ENCODE data around the gene LHFPL2.

LHFPL2 gene

GRCh38 chr5:78655746-78656290, 7.2 kb upstream of the LHFPL2 start:
- Mint-ChIP-seq H3K27me3 (ENCODE audit: low read depth) (peaks cover 53% of the 10 kb centered on the region), H3K4me3 (no peak overlapping the region), H3K27ac (no peak overlapping the region), H3K36me3 (ENCODE audit: low read depth) (no peaks in the 10 kb centered on the region), H3K4me1 (ENCODE audit: low read depth) (no peaks in the 10 kb centered on the region), H3K9me3 (no peaks in the 10 kb centered on the region)

- Mint-ChIP-seq H3K27ac (no peak overlapping the region), H3K4me1 (ENCODE audit: low read depth) (peaks cover 6% of the 10 kb centered on the region), H3K9me3 (no peaks in the 10 kb centered on the region), H3K4me3 (no peak overlapping the region), H3K27me3 (ENCODE audit: low read depth) (peaks cover 53% of the 10 kb centered on the region), H3K36me3 (ENCODE audit: low read depth) (peaks cover 2% of the 10 kb centered on the region)
Measured at GRCh38 chr5:78654386-78654785, 5.8 kb upstream of the LHFPL2 start.

GRCh38 chr5:78653681-78654366, 5.3 kb upstream of the LHFPL2 start:
- Mint-ChIP-seq H3K9me3 (no peaks in the 10 kb centered on the region), H3K4me1 (ENCODE audit: low read depth) (peaks cover 6% of the 10 kb centered on the region), H3K36me3 (ENCODE audit: low read depth) (peaks cover 2% of the 10 kb centered on the region), H3K27me3 (ENCODE audit: low read depth) (peaks cover 54% of the 10 kb centered on the region), H3K27ac (no peak overlapping the region), H3K4me3 (no peak overlapping the region)

GRCh38 chr5:78653031-78653430, 4.5 kb upstream of the LHFPL2 start:
- Mint-ChIP-seq H3K36me3 (ENCODE audit: low read depth) (peaks cover 2% of the 10 kb centered on the region), H3K27me3 (ENCODE audit: low read depth) (peaks cover 47% of the 10 kb centered on the region), H3K9me3 (no peaks in the 10 kb centered on the region), H3K27ac (no peak overlapping the region), H3K4me3 (no peak overlapping the region), H3K4me1 (ENCODE audit: low read depth) (peaks cover 6% of the 10 kb centered on the region)

- Mint-ChIP-seq H3K36me3 (ENCODE audit: low read depth) (peaks cover 2% of the 10 kb centered on the region), H3K27me3 (ENCODE audit: low read depth) (peaks cover 49% of the 10 kb centered on the region), H3K9me3 (no peaks in the 10 kb centered on the region), H3K27ac (no peak overlapping the region), H3K4me1 (ENCODE audit: low read depth) (peaks cover 12% of the 10 kb centered on the region), H3K4me3 (no peak overlapping the region)
Measured at GRCh38 chr5:78651468-78651867, 2.9 kb upstream of the LHFPL2 start.

GRCh38 chr5:78650531-78650930, 2.0 kb upstream of the LHFPL2 start:
- no peak overlapping the region for H3K4me3 Mint-ChIP-seq
- peaks cover 2% of the 10 kb centered on the region for H3K36me3 Mint-ChIP-seq (ENCODE audit: low read depth)
- no peaks in the 10 kb centered on the region for H3K9me3 Mint-ChIP-seq
- peaks cover 12% of the 10 kb centered on the region for H3K4me1 Mint-ChIP-seq (ENCODE audit: low read depth)
- H3K27me3 Mint-ChIP-seq (ENCODE audit: low read depth): peaks cover 52% of the 10 kb centered on the region
- no peak overlapping the region for H3K27ac Mint-ChIP-seq

- Mint-ChIP-seq H3K4me1 (ENCODE audit: low read depth) (peaks cover 12% of the 10 kb centered on the region), H3K27ac (peak overlapping the region; percentile 28), H3K9me3 (no peaks in the 10 kb centered on the region), H3K27me3 (ENCODE audit: low read depth) (peaks cover 56% of the 10 kb centered on the region), H3K4me3 (peak overlapping the region; percentile 70), H3K36me3 (ENCODE audit: low read depth) (peaks cover 2% of the 10 kb centered on the region)
Measured at GRCh38 chr5:78649861-78650496, 1.4 kb upstream of the LHFPL2 start.

GRCh38 chr5:78649211-78649695, 681 bp upstream of the LHFPL2 start:
- H3K4me1 Mint-ChIP-seq (ENCODE audit: low read depth): peaks cover 12% of the 10 kb centered on the region
- no peaks in the 10 kb centered on the region for H3K9me3 Mint-ChIP-seq
- H3K27me3 Mint-ChIP-seq (ENCODE audit: low read depth): peaks cover 57% of the 10 kb centered on the region
- H3K27ac Mint-ChIP-seq: no peak overlapping the region
- H3K4me3 Mint-ChIP-seq: no peak overlapping the region
- peaks cover 2% of the 10 kb centered on the region for H3K36me3 Mint-ChIP-seq (ENCODE audit: low read depth)

GRCh38 chr5:78647838-78648358, 674 bp downstream of the LHFPL2 start:
- peaks cover 55% of the 10 kb centered on the region for H3K27me3 Mint-ChIP-seq (ENCODE audit: low read depth)
- peaks cover 12% of the 10 kb centered on the region for H3K4me1 Mint-ChIP-seq (ENCODE audit: low read depth)
- H3K4me3 Mint-ChIP-seq: peak overlapping the region; percentile 66
- no peaks in the 10 kb centered on the region for H3K9me3 Mint-ChIP-seq
- H3K36me3 Mint-ChIP-seq (ENCODE audit: low read depth): peaks cover 2% of the 10 kb centered on the region
- no peak overlapping the region for H3K27ac Mint-ChIP-seq

- Mint-ChIP-seq H3K36me3 (ENCODE audit: low read depth) (peaks cover 2% of the 10 kb centered on the region), H3K4me3 (peak overlapping the region; percentile 66), H3K27ac (no peak overlapping the region), H3K27me3 (ENCODE audit: low read depth) (peaks cover 53% of the 10 kb centered on the region), H3K4me1 (ENCODE audit: low read depth) (peaks cover 12% of the 10 kb centered on the region), H3K9me3 (no peaks in the 10 kb centered on the region)
Measured at GRCh38 chr5:78647351-78647818, 1.2 kb downstream of the LHFPL2 start.

- Mint-ChIP-seq H3K27ac (no peak overlapping the region), H3K36me3 (ENCODE audit: low read depth) (peaks cover 2% of the 10 kb centered on the region), H3K4me3 (no peak overlapping the region), H3K27me3 (ENCODE audit: low read depth) (peaks cover 39% of the 10 kb centered on the region), H3K4me1 (ENCODE audit: low read depth) (peaks cover 8% of the 10 kb centered on the region), H3K9me3 (no peaks in the 10 kb centered on the region)
Measured at GRCh38 chr5:78644741-78645300, 3.8 kb downstream of the LHFPL2 start.

- Mint-ChIP-seq H3K27ac (no peak overlapping the region), H3K36me3 (ENCODE audit: low read depth) (no peaks in the 10 kb centered on the region), H3K4me3 (no peak overlapping the region), H3K27me3 (ENCODE audit: low read depth) (peaks cover 38% of the 10 kb centered on the region), H3K9me3 (no peaks in the 10 kb centered on the region), H3K4me1 (ENCODE audit: low read depth) (peaks cover 6% of the 10 kb centered on the region)
Measured at GRCh38 chr5:78644129-78644528, 4.4 kb downstream of the LHFPL2 start.

- no peak overlapping the region for H3K27ac Mint-ChIP-seq
Measured at GRCh38 chr5:78642701-78643100, 5.9 kb downstream of the LHFPL2 start.

GRCh38 chr5:78640662-78641474, 7.7 kb downstream of the LHFPL2 start:
- no peaks in the 10 kb centered on the region for H3K36me3 Mint-ChIP-seq (ENCODE audit: low read depth)
- H3K27ac Mint-ChIP-seq: no peak overlapping the region
- no peaks in the 10 kb centered on the region for H3K9me3 Mint-ChIP-seq
- H3K4me3 Mint-ChIP-seq: no peak overlapping the region
- peaks cover 22% of the 10 kb centered on the region for H3K27me3 Mint-ChIP-seq (ENCODE audit: low read depth)
- H3K4me1 Mint-ChIP-seq (ENCODE audit: low read depth): no peaks in the 10 kb centered on the region

More at GRCh38 chr5:78642701-78643100, 5.9 kb downstream of the LHFPL2 start:
- Mint-ChIP-seq H3K9me3 (no peaks in the 10 kb centered on the region), H3K4me3 (no peak overlapping the region), H3K27me3 (ENCODE audit: low read depth) (peaks cover 39% of the 10 kb centered on the region), H3K36me3 (ENCODE audit: low read depth) (no peaks in the 10 kb centered on the region), H3K4me1 (ENCODE audit: low read depth) (peaks cover 6% of the 10 kb centered on the region)

Measured in T-helper 1 cell treated with Interleukin-12 subunit alpha and Interleukin-12 subunit beta and Interleukin-4 antibody, amounts not matched to agents 30 μg/mL and 1 μg/mL, for 36 hours (primary cell).